HepG2 (cell line): ENCODE data around the gene MICAL3. TPM values are rescaled to one million over a fixed set of nuclear protein-coding genes. Genes with fewer than 3 reads are reported as not detected.

Experiments
- ATAC-seq: fragments of 200-7000 bp; cut with Tn5 transposase; 3 replicates; pipeline ENCODE4 v1.9.1; 2020; ENCODE audit warnings: mild to moderate bottlenecking, moderate library complexity
- BruUV-seq: library from RNA; stranded (reverse); fragments of 400-500 nt; replicated peaks from 2 replicates; lab custom pipeline; 2021; lab: Mats Ljungman, UMichigan
- CTCF ChIA-PET: fragments of 300-600 bp; formaldehyde crosslinking; extraction: SDS; loops from one replicate; lab custom pipeline; 2021; ENCODE audit warnings: low total read pairs, inconsistent platforms, low intra/inter-chr PET ratio; lab: Yijun Ruan, JAX
- POLR2A ChIA-PET: fragments of 350-600 bp; sonication (Branson Sonifier 250); formaldehyde crosslinking; loops from one replicate; lab custom pipeline; 2020; ENCODE audit warnings: antibody characterized with exemption, inconsistent platforms; lab: Yijun Ruan, JAX
- DNase-seq: peaks from one replicate; pipeline ENCODE4 v3.0.0-alpha.2; 2015; ENCODE audit warnings: low spot score
- FAIRE-seq: peaks from 3 replicates; lab custom pipeline; 2011; peaks lifted over from hg19 to GRCh38; lab: Jason Lieb, UNC
- H2AFZ ChIP-seq: one replicate; pipeline ENCODE4 v1.6.1; 2011; ENCODE audit warnings: low read length, inconsistent platforms
- H3K27ac ChIP-seq: fragments of 300-600 bp; 3 replicates; pipeline ENCODE4 v1.8.0; 2011; ENCODE audit warnings: mixed run types, mild to moderate bottlenecking, mixed read lengths, low read length, inconsistent platforms; ENCODE audit not compliant: insufficient read depth; ENCODE audit errors: extremely low read length
- H3K27me3 ChIP-seq, 2 experiments: fragments of 200-600 bp in 1 of 2; 2 replicates in 1 of 2; 3 replicates in 1 of 2; pipeline versions ENCODE4 v1.6.0 to v1.8.0; 2011; ENCODE audit warnings: low read length in 2 of 2, mild to moderate bottlenecking in 2 of 2, moderate library complexity in 2 of 2, inconsistent platforms in 1 of 2; ENCODE audit not compliant: insufficient read depth in 2 of 2, control insufficient read depth in 1 of 2
- H3K36me3 ChIP-seq, 2 experiments: fragments of 200-600 bp in 1 of 2; replicated peaks in 1 of 2; 2 replicates in 1 of 2; 3 replicates in 1 of 2; pipeline versions ENCODE4 v1.5.1 to v1.8.0; 2011; ENCODE audit warnings: low read length in 2 of 2, inconsistent platforms in 1 of 2; ENCODE audit not compliant: insufficient read depth in 2 of 2, control insufficient read depth in 1 of 2
- H3K4me1 ChIP-seq: 2 replicates; pipeline ENCODE4 v1.5.1; 2012; ENCODE audit warnings: low read length, inconsistent platforms; ENCODE audit not compliant: insufficient read depth
- H3K4me2 ChIP-seq: 2 replicates; pipeline ENCODE4 v1.6.0; 2011; ENCODE audit warnings: low read depth, low read length, inconsistent platforms
- H3K4me3 ChIP-seq, 3 experiments: fragments of 200-600 bp in 1 of 3; sonication (generic), shearing (Covaris generic) in 1 of 3; replicated peaks in 1 of 3; 2 replicates each; pipeline ENCODE4 v1.5.1; 2011 to 2016; ENCODE audit warnings: low read length in 3 of 3, inconsistent platforms in 2 of 3, low read depth in 2 of 3, mild to moderate bottlenecking in 2 of 3, control low read depth in 1 of 3, mixed read lengths in 1 of 3; ENCODE audit not compliant: insufficient read depth in 1 of 3
- H3K79me2 ChIP-seq: one replicate; pipeline ENCODE4 v1.6.1; 2011; ENCODE audit warnings: low read length, inconsistent platforms; ENCODE audit not compliant: insufficient read depth
- H3K9ac ChIP-seq: 2 replicates; pipeline ENCODE4 v1.6.0; 2011; ENCODE audit warnings: mild to moderate bottlenecking, low read depth, low read length, inconsistent platforms; ENCODE audit not compliant: insufficient read depth
- H3K9me3 ChIP-seq: 2 replicates; pipeline ENCODE4 v1.5.1; 2012; ENCODE audit warnings: mild to moderate bottlenecking, low read length
- H4K20me1 ChIP-seq: 2 replicates; pipeline ENCODE4 v1.6.0; 2011; ENCODE audit warnings: inconsistent platforms, mild to moderate bottlenecking, low read length, moderate library complexity; ENCODE audit not compliant: insufficient read depth
- ARNTL ChIP-seq: sonication (generic); formaldehyde crosslinking; IDR thresholded peaks from 2 replicates; pipeline ENCODE4 v1.4.0; 2020; ENCODE audit warnings: mild to moderate bottlenecking, missing genetic modification reagents
- FLYWCH1 ChIP-seq: sonication (generic); formaldehyde crosslinking; IDR thresholded peaks from 2 replicates; pipeline ENCODE4 v1.8.1; 2023; ENCODE audit warnings: mild to moderate bottlenecking, missing genetic modification reagents
- HDAC2 ChIP-seq: sonication (generic); formaldehyde crosslinking; IDR thresholded peaks from 2 replicates; pipeline ENCODE4 v1.4.0; 2020; ENCODE audit warnings: missing genetic modification reagents
- KDM2A ChIP-seq: sonication (generic); formaldehyde crosslinking; IDR thresholded peaks from 2 replicates; pipeline ENCODE4 v1.4.0; 2020; ENCODE audit warnings: low read depth, missing genetic modification reagents, borderline replicate concordance
- KMT2A ChIP-seq: sonication (generic); formaldehyde crosslinking; IDR thresholded peaks from 2 replicates; pipeline ENCODE4 v1.4.0; 2020; ENCODE audit warnings: missing genetic modification reagents
- KMT2B ChIP-seq: IDR thresholded peaks from 2 replicates; pipeline ENCODE4 v1.6.1; 2016; ENCODE audit warnings: missing genetic modification reagents, missing compliant biosample characterization
- MEF2D ChIP-seq: sonication (generic); formaldehyde crosslinking; IDR thresholded peaks from 2 replicates; pipeline ENCODE4 v1.5.1; 2020; ENCODE audit warnings: mild to moderate bottlenecking, missing genetic modification reagents
- MIER3 ChIP-seq: IDR thresholded peaks from 2 replicates; pipeline ENCODE4 v1.6.1; 2016; ENCODE audit warnings: missing compliant biosample characterization, borderline replicate concordance
- MLLT10 ChIP-seq: sonication (generic); formaldehyde crosslinking; IDR thresholded peaks from 2 replicates; pipeline ENCODE4 v1.4.0; 2020; ENCODE audit warnings: missing genetic modification reagents
- MXD3 ChIP-seq: IDR thresholded peaks from 2 replicates; pipeline ENCODE4 v1.6.1; 2016; ENCODE audit warnings: mild to moderate bottlenecking, missing biosample characterization, missing genetic modification reagents
- NCOA2 ChIP-seq: sonication (generic); formaldehyde crosslinking; IDR thresholded peaks from 2 replicates; pipeline ENCODE4 v1.8.0; 2022; ENCODE audit warnings: inconsistent platforms
- NFE2 ChIP-seq: sonication (generic); formaldehyde crosslinking; IDR thresholded peaks from 2 replicates; pipeline ENCODE4 v1.4.0; 2020; ENCODE audit warnings: missing genetic modification reagents
- RBFOX2 ChIP-seq: fragments of 200-400 bp; formaldehyde crosslinking; IDR thresholded peaks from 2 replicates; pipeline ENCODE4 v1.6.1; 2017; ENCODE audit warnings: low read depth, mild to moderate bottlenecking, low read length
- RNF219 ChIP-seq: sonication (generic); formaldehyde crosslinking; IDR thresholded peaks from 2 replicates; pipeline ENCODE4 v1.5.0; 2020; ENCODE audit warnings: mild to moderate bottlenecking, missing genetic modification reagents
- SUZ12 ChIP-seq: fragments of 150-350 bp; IDR thresholded peaks from 2 replicates; pipeline ENCODE4 v1.6.1; 2014; ENCODE audit warnings: low read depth, low read length
- TBL1XR1 ChIP-seq: fragments of 150-350 bp; IDR thresholded peaks from 2 replicates; pipeline ENCODE4 v1.6.1; 2014; ENCODE audit warnings: borderline replicate concordance, low read length; ENCODE audit not compliant: partially characterized antibody
- THRA ChIP-seq: sonication (generic); formaldehyde crosslinking; IDR thresholded peaks from 2 replicates; pipeline ENCODE4 v1.4.0; 2020; ENCODE audit warnings: missing genetic modification reagents, borderline replicate concordance
- ZBTB38 ChIP-seq: sonication (generic); formaldehyde crosslinking; IDR thresholded peaks from 2 replicates; pipeline ENCODE4 v1.5.1; 2020; ENCODE audit warnings: mild to moderate bottlenecking, missing genetic modification reagents
- ZNF546 ChIP-seq: sonication (generic); formaldehyde crosslinking; conservative IDR thresholded peaks from 2 replicates; pipeline ENCODE4 v1.8.1; 2023; ENCODE audit warnings: mild to moderate bottlenecking, missing genetic modification reagents
- ZNF83 ChIP-seq: sonication (generic); formaldehyde crosslinking; IDR thresholded peaks from 2 replicates; pipeline ENCODE4 v1.4.0; 2020; ENCODE audit warnings: missing genetic modification reagents, mild to moderate bottlenecking, borderline replicate concordance
- ZNF883 ChIP-seq: sonication (generic); formaldehyde crosslinking; IDR thresholded peaks from 2 replicates; pipeline ENCODE4 v1.5.1; 2020; ENCODE audit warnings: mild to moderate bottlenecking, missing genetic modification reagents; ENCODE audit errors: not compliant biosample characterization
- ZNF891 ChIP-seq: sonication (generic); formaldehyde crosslinking; IDR thresholded peaks from 2 replicates; pipeline ENCODE4 v1.5.0; 2020; ENCODE audit warnings: mild to moderate bottlenecking, missing genetic modification reagents
- WGBS: methylation state at CpG from one replicate; pipeline ENCODE4 v1.1.6; 2017; ENCODE audit warnings: low lambda C conversion rate; 5-methylcytosine and 5-hydroxymethylcytosine counted together
- in situ Hi-C: cut with HindIII; loops from 2 replicates; pipeline ENCODE4 v1.10.0; 2017; ENCODE audit warnings: low pct_unique_long_range_greater_than_20kb; ENCODE audit not compliant: extremely low pct_ligation_motif_present
- intact Hi-C: fragments of 100-400 bp; cut with micrococcal nuclease; formaldehyde crosslinking; loops from one replicate; pipeline ENCODE4 v1.10.0; 2022; ENCODE audit not compliant: unreplicated experiment
- polyA plus RNA-seq, 8 experiments: library from polyadenylated mRNA; depleted of rRNA in 3 of 8; stranded (reverse) in 7 of 8; unstranded in 1 of 8; fragments of >200 nt; fragmentation: Illumina TruSeq in 4 of 8; extraction: Trizol in 4 of 8; gene quantifications; 2 replicates each; pipeline versions ENCODE4 v1.2.1 to v1.2.3, GENCODE V29; 2011 to 2016; ENCODE audit warnings: low read depth in 4 of 8, missing spikeins in 1 of 8, mixed read lengths in 1 of 8; ENCODE audit not compliant: insufficient read depth in 1 of 8
- total RNA-seq, 5 experiments: library from RNA; depleted of rRNA; stranded (reverse); fragments of >200 nt; fragmentation: Illumina TruSeq; extraction: Trizol; gene quantifications; 2 replicates each; pipeline ENCODE4 v1.2.3, GENCODE V29; 2016; ENCODE audit warnings: low read depth in 1 of 5

Gene MICAL3
- total and polyA plus RNA-seq, 2 of the 13 experiments (the other 11 are each of a cell fraction or from before 2014, with no cell fraction given) = 5.3 to 12.5 TPM

GRCh38 chr22:17773606-17774205 lies 250.7 kb downstream of the MICAL3 start:
- peak; percentile 35 for DNase-seq
- H3K4me3 ChIP-seq = peak overlapping the region; percentile 63 to 89 (median 83)
- intact Hi-C loops = no loop called here
- H3K9ac ChIP-seq = peak overlapping the region; percentile 85
- H3K27me3 ChIP-seq = no peaks in the 10 kb centered on the region; a peak in 1 of 5 replicates
- no peaks in the 10 kb centered on the region for H3K9me3 ChIP-seq
- no peak for FAIRE-seq
- H3K4me1 ChIP-seq = peaks cover 61% of the 10 kb centered on the region
- peak; percentile 79 for ATAC-seq
- WGBS = 2% methylated on average over 10 of the region's 47 CpGs
- H3K27ac ChIP-seq = peak overlapping the region; percentile 62
- no peaks in the 10 kb centered on the region; a peak in 1 of 5 replicates for H3K36me3 ChIP-seq
- POLR2A ChIA-PET = interaction anchor here (1.5 to 3.7 kb wide), 5 partner anchors 8 to 31 kb away, joined by 3 to 19 read pairs (median 15); no protein-coding TSS in a partner anchor
- BruUV-seq = no TSS peak
- H4K20me1 ChIP-seq = no peaks in the 10 kb centered on the region
- H3K4me2 ChIP-seq = peak overlapping the region; percentile 86
- peaks cover 30% of the 10 kb centered on the region for H3K79me2 ChIP-seq
- H2AFZ ChIP-seq = no peak overlapping the region
- CTCF ChIA-PET = no interaction called here
- in situ Hi-C loops = no loop called here
- TF ChIP-seq HDAC2 = 0 out of 2 replicates have a peak, but pooled peaks have one; percentile 17
- no peak for TF ChIP-seq MEF2D (CRISPR knock-in tag)
- no peak for TF ChIP-seq NFE2
- peak; percentile 69 for TF ChIP-seq RBFOX2
- 0 out of 2 replicates have a peak, but pooled peaks have one; percentile 7 for TF ChIP-seq ZNF546 (CRISPR knock-in tag)
- TF ChIP-seq TBL1XR1 = no peak
- no peak for TF ChIP-seq ARNTL (CRISPR knock-in tag)
- TF ChIP-seq MIER3 = no peak
- TF ChIP-seq SUZ12 = no peak
- TF ChIP-seq THRA (CRISPR knock-in tag) = peak; percentile 12; the same call in 1 of the 2 replicates
- no peak for TF ChIP-seq ZNF83
- TF ChIP-seq RNF219 (CRISPR knock-in tag) = no peak
- TF ChIP-seq MLLT10 (CRISPR knock-in tag) = no peak
- no peak for TF ChIP-seq KDM2A (CRISPR knock-in tag)
- TF ChIP-seq MXD3 = peak; percentile 50; the same call in 1 of the 2 replicates
- TF ChIP-seq FLYWCH1 = no peak
- 0 out of 2 replicates have a peak, but pooled peaks have one; percentile 7 for TF ChIP-seq ZBTB38 (CRISPR knock-in tag)
- TF ChIP-seq ZNF891 (CRISPR knock-in tag) = 0 out of 2 replicates have a peak, but pooled peaks have one; percentile 34
- TF ChIP-seq ZNF883 (CRISPR knock-in tag) = peak; percentile 19
- 0 out of 2 replicates have a peak, but pooled peaks have one; percentile 19 for TF ChIP-seq KMT2A
- TF ChIP-seq NCOA2 (CRISPR knock-in tag) = no peak
- 0 out of 2 replicates have a peak, but pooled peaks have one; percentile 32 for TF ChIP-seq KMT2B (CRISPR knock-in tag)
